Lower leg skin (tissue), 3 donors: ENCODE results near the gene SNX9.

Experiments used
- CTCF ChIP-seq, 3 donors: fragments of 450-650 bp; IDR thresholded peaks; one replicate each; pipeline ENCODE4 v1.5.1; 2016; ENCODE audit warnings: antibody characterized with exemption in 3 of 3, mild to moderate bottlenecking in 3 of 3, moderate library complexity in 2 of 3
- POLR2A ChIP-seq, 2 donors: fragments of 450-650 bp; IDR thresholded peaks; one replicate each; pipeline ENCODE4 v1.6.1; 2016 to 2017; ENCODE audit warnings: antibody characterized with exemption in 2 of 2, mild to moderate bottlenecking in 1 of 2, moderate library complexity in 1 of 2

GRCh38 chr6:157921685-157922367, 98.8 kb downstream of the SNX9 start:
- no peak for TF ChIP-seq CTCF (IDR thresholded peaks at IDR 0.05)
- no peak for TF ChIP-seq POLR2A (IDR thresholded peaks at IDR 0.05)
